HepG2 (cell line): ENCODE results near the gene PRKCE. TPM values are rescaled to one million over a fixed set of nuclear protein-coding genes. Genes with fewer than 3 reads are reported as not detected.

ENCODE experiments used
- ATAC-seq: fragments of 200-7000 bp; cut with Tn5 transposase; 3 replicates; pipeline ENCODE4 v1.9.1; 2020; ENCODE audit warnings: mild to moderate bottlenecking, moderate library complexity
- BruUV-seq: library from RNA; stranded (reverse); fragments of 400-500 nt; replicated peaks from 2 replicates; lab custom pipeline; 2021; lab: Mats Ljungman, UMichigan
- CTCF ChIA-PET: fragments of 300-600 bp; formaldehyde crosslinking; extraction: SDS; loops from one replicate; lab custom pipeline; 2021; ENCODE audit warnings: low total read pairs, inconsistent platforms, low intra/inter-chr PET ratio; lab: Yijun Ruan, JAX
- POLR2A ChIA-PET: fragments of 350-600 bp; sonication (Branson Sonifier 250); formaldehyde crosslinking; loops from one replicate; lab custom pipeline; 2020; ENCODE audit warnings: antibody characterized with exemption, inconsistent platforms; lab: Yijun Ruan, JAX
- DNase-seq: peaks from one replicate; pipeline ENCODE4 v3.0.0-alpha.2; 2015; ENCODE audit warnings: low spot score
- FAIRE-seq: peaks from 3 replicates; lab custom pipeline; 2011; peaks lifted over from hg19 to GRCh38; lab: Jason Lieb, UNC
- H2AFZ ChIP-seq: one replicate; pipeline ENCODE4 v1.6.1; 2011; ENCODE audit warnings: low read length, inconsistent platforms
- H3K27ac ChIP-seq: fragments of 300-600 bp; 3 replicates; pipeline ENCODE4 v1.8.0; 2011; ENCODE audit warnings: mixed run types, mild to moderate bottlenecking, mixed read lengths, low read length, inconsistent platforms; ENCODE audit not compliant: insufficient read depth; ENCODE audit errors: extremely low read length
- H3K27me3 ChIP-seq, 2 experiments: fragments of 200-600 bp in 1 of 2; 2 replicates in 1 of 2; 3 replicates in 1 of 2; pipeline versions ENCODE4 v1.6.0 to v1.8.0; 2011; ENCODE audit warnings: low read length in 2 of 2, mild to moderate bottlenecking in 2 of 2, moderate library complexity in 2 of 2, inconsistent platforms in 1 of 2; ENCODE audit not compliant: insufficient read depth in 2 of 2, control insufficient read depth in 1 of 2
- H3K36me3 ChIP-seq, 2 experiments: fragments of 200-600 bp in 1 of 2; replicated peaks in 1 of 2; 2 replicates in 1 of 2; 3 replicates in 1 of 2; pipeline versions ENCODE4 v1.5.1 to v1.8.0; 2011; ENCODE audit warnings: low read length in 2 of 2, inconsistent platforms in 1 of 2; ENCODE audit not compliant: insufficient read depth in 2 of 2, control insufficient read depth in 1 of 2
- H3K4me1 ChIP-seq: 2 replicates; pipeline ENCODE4 v1.5.1; 2012; ENCODE audit warnings: low read length, inconsistent platforms; ENCODE audit not compliant: insufficient read depth
- H3K4me2 ChIP-seq: 2 replicates; pipeline ENCODE4 v1.6.0; 2011; ENCODE audit warnings: low read depth, low read length, inconsistent platforms
- H3K4me3 ChIP-seq, 3 experiments: fragments of 200-600 bp in 1 of 3; sonication (generic), shearing (Covaris generic) in 1 of 3; replicated peaks in 1 of 3; 2 replicates each; pipeline ENCODE4 v1.5.1; 2011 to 2016; ENCODE audit warnings: low read length in 3 of 3, inconsistent platforms in 2 of 3, low read depth in 2 of 3, mild to moderate bottlenecking in 2 of 3, control low read depth in 1 of 3, mixed read lengths in 1 of 3; ENCODE audit not compliant: insufficient read depth in 1 of 3
- H3K79me2 ChIP-seq: one replicate; pipeline ENCODE4 v1.6.1; 2011; ENCODE audit warnings: low read length, inconsistent platforms; ENCODE audit not compliant: insufficient read depth
- H3K9ac ChIP-seq: 2 replicates; pipeline ENCODE4 v1.6.0; 2011; ENCODE audit warnings: mild to moderate bottlenecking, low read depth, low read length, inconsistent platforms; ENCODE audit not compliant: insufficient read depth
- H3K9me3 ChIP-seq: 2 replicates; pipeline ENCODE4 v1.5.1; 2012; ENCODE audit warnings: mild to moderate bottlenecking, low read length
- H4K20me1 ChIP-seq: 2 replicates; pipeline ENCODE4 v1.6.0; 2011; ENCODE audit warnings: inconsistent platforms, mild to moderate bottlenecking, low read length, moderate library complexity; ENCODE audit not compliant: insufficient read depth
- ETV6 ChIP-seq: sonication (generic); formaldehyde crosslinking; conservative IDR thresholded peaks from 2 replicates; pipeline ENCODE4 v1.4.0; 2020; ENCODE audit warnings: missing genetic modification reagents
- KAT7 ChIP-seq: IDR thresholded peaks from 2 replicates; pipeline ENCODE4 v1.6.1; 2018; ENCODE audit warnings: borderline replicate concordance, missing compliant biosample characterization
- REL ChIP-seq: sonication (generic); formaldehyde crosslinking; conservative IDR thresholded peaks from 2 replicates; pipeline ENCODE4 v1.8.0; 2022; ENCODE audit warnings: mild to moderate bottlenecking, missing genetic modification reagents, moderate library complexity
- SP4 ChIP-seq: sonication (generic); formaldehyde crosslinking; IDR thresholded peaks from 2 replicates; pipeline ENCODE4 v1.8.1; 2023; ENCODE audit warnings: mild to moderate bottlenecking, missing genetic modification reagents
- YEATS2 ChIP-seq: sonication (generic); formaldehyde crosslinking; IDR thresholded peaks from 2 replicates; pipeline ENCODE4 v1.4.0; 2020; ENCODE audit warnings: missing genetic modification reagents, borderline replicate concordance
- ZFP36 ChIP-seq: fragments of 150-350 bp; IDR thresholded peaks from 2 replicates; pipeline ENCODE4 v1.6.1; 2018; ENCODE audit warnings: borderline replicate concordance, low read length, low read depth; ENCODE audit not compliant: partially characterized antibody
- ZNF205 ChIP-seq: IDR thresholded peaks from 2 replicates; pipeline ENCODE4 v1.6.1; 2018; ENCODE audit warnings: missing biosample characterization, missing genetic modification reagents
- ZNF414 ChIP-seq: sonication (generic); formaldehyde crosslinking; IDR thresholded peaks from 2 replicates; pipeline ENCODE4 v1.5.0; 2020; ENCODE audit warnings: missing genetic modification reagents
- ZNF512B ChIP-seq: sonication (generic); formaldehyde crosslinking; IDR thresholded peaks from 2 replicates; pipeline ENCODE4 v1.5.1; 2020; ENCODE audit warnings: missing genetic modification reagents, mild to moderate bottlenecking, borderline replicate concordance
- ZNF547 ChIP-seq: sonication (generic); formaldehyde crosslinking; IDR thresholded peaks from 2 replicates; pipeline ENCODE4 v1.5.1; 2020; ENCODE audit warnings: mild to moderate bottlenecking, missing genetic modification reagents
- ZNF616 ChIP-seq: sonication (generic); formaldehyde crosslinking; IDR thresholded peaks from 2 replicates; pipeline ENCODE4 v1.5.0; 2020; ENCODE audit warnings: low read depth, mild to moderate bottlenecking, missing genetic modification reagents
- WGBS: methylation state at CpG from one replicate; pipeline ENCODE4 v1.1.6; 2017; ENCODE audit warnings: low lambda C conversion rate; 5-methylcytosine and 5-hydroxymethylcytosine counted together
- in situ Hi-C: cut with HindIII; loops from 2 replicates; pipeline ENCODE4 v1.10.0; 2017; ENCODE audit warnings: low pct_unique_long_range_greater_than_20kb; ENCODE audit not compliant: extremely low pct_ligation_motif_present
- intact Hi-C: fragments of 100-400 bp; cut with micrococcal nuclease; formaldehyde crosslinking; loops from one replicate; pipeline ENCODE4 v1.10.0; 2022; ENCODE audit not compliant: unreplicated experiment
- polyA plus RNA-seq, 8 experiments: library from polyadenylated mRNA; depleted of rRNA in 3 of 8; stranded (reverse) in 7 of 8; unstranded in 1 of 8; fragments of >200 nt; fragmentation: Illumina TruSeq in 4 of 8; extraction: Trizol in 4 of 8; gene quantifications; 2 replicates each; pipeline versions ENCODE4 v1.2.1 to v1.2.3, GENCODE V29; 2011 to 2016; ENCODE audit warnings: low read depth in 4 of 8, missing spikeins in 1 of 8, mixed read lengths in 1 of 8; ENCODE audit not compliant: insufficient read depth in 1 of 8
- total RNA-seq, 5 experiments: library from RNA; depleted of rRNA; stranded (reverse); fragments of >200 nt; fragmentation: Illumina TruSeq; extraction: Trizol; gene quantifications; 2 replicates each; pipeline ENCODE4 v1.2.3, GENCODE V29; 2016; ENCODE audit warnings: low read depth in 1 of 5

PRKCE gene
- total and polyA plus RNA-seq, 2 of the 13 experiments (the other 11 are each of a cell fraction or from before 2014, with no cell fraction given) = 1.0 to 3.9 TPM

GRCh38 chr2:46197672-46198071 is 546.2 kb downstream of the PRKCE start (continued):
- no peak for TF ChIP-seq ZNF414
- TF ChIP-seq ZNF616 = no peak
- TF ChIP-seq ETV6 (CRISPR knock-in tag) = no peak

- Histone ChIP-seq H3K27ac (no peak overlapping the region), H2AFZ (no peak overlapping the region), H3K79me2 (no peaks in the 10 kb centered on the region), H3K9me3 (no peaks in the 10 kb centered on the region), H3K27me3 (peaks cover 1 to 41% of the 10 kb centered on the region in 2 experiments), H3K36me3 (no peaks in the 10 kb centered on the region), H3K9ac (no peak overlapping the region), H3K4me3 (no peak overlapping the region), H3K4me1 (peaks cover 25% of the 10 kb centered on the region), H4K20me1 (no peaks in the 10 kb centered on the region), H3K4me2 (no peak overlapping the region)
- ChIA-PET POLR2A (no interaction called here), CTCF (no interaction called here)
- no TSS peak for BruUV-seq
- no peak for ATAC-seq
- no peak for FAIRE-seq
- DNase-seq = no peak
- intact Hi-C loops (no loop called here), in situ Hi-C loops (no loop called here)
- TF ChIP-seq KAT7 (CRISPR knock-in tag) = no peak
- no peak for TF ChIP-seq ZNF547 (CRISPR knock-in tag)
- no peak for TF ChIP-seq ZNF205
- TF ChIP-seq REL (CRISPR knock-in tag) = no peak
- no peak for TF ChIP-seq ZNF512B (CRISPR knock-in tag)
- no peak for TF ChIP-seq SP4 (CRISPR knock-in tag)
- TF ChIP-seq ZFP36 = no peak
- TF ChIP-seq YEATS2 (CRISPR knock-in tag) = no peak
- WGBS = 44% methylated on average over 5 of the region's 5 CpGs
Observed at GRCh38 chr2:46198164-46198883, 546.8 kb downstream of the PRKCE start.
